Panc1 (cell line): ENCODE results near the gene FABP7. TPM values are rescaled to one million over a fixed set of nuclear protein-coding genes. Genes with fewer than 3 reads are reported as not detected.

ENCODE experiments used
- ATAC-seq: fragments of 200-7000 bp; cut with Tn5 transposase; 2 replicates; pipeline ENCODE4 v1.9.1; 2020; ENCODE audit warnings: mild to moderate bottlenecking, moderate library complexity
- BruUV-seq: library from RNA; stranded (reverse); fragments of 400-500 nt; replicated peaks from 2 replicates; lab custom pipeline; 2021; lab: Mats Ljungman, UMichigan
- CTCF ChIA-PET: fragments of 300-600 bp; sonication (Branson Sonifier 250); formaldehyde crosslinking; loops from one replicate; lab custom pipeline; 2022; ENCODE audit warnings: antibody characterized with exemption; lab: Charles Lee
- POLR2A ChIA-PET: fragments of 300-600 bp; sonication (Branson Sonifier 250); formaldehyde crosslinking; loops from one replicate; lab custom pipeline; 2022; ENCODE audit warnings: antibody characterized with exemption; lab: Charles Lee
- DNase-seq: peaks from one replicate; pipeline ENCODE4 v3.0.0-alpha.2; 2010; ENCODE audit warnings: low read depth, low spot score
- H3K27ac ChIP-seq: 2 replicates; pipeline ENCODE4 v1.5.1; 2011; ENCODE audit warnings: mild to moderate bottlenecking, low read length, inconsistent platforms
- H3K27me3 ChIP-seq: fragments of 200-500 bp; sonication (Bioruptor generic); 2 replicates; pipeline ENCODE4 v1.6.0; 2014; ENCODE audit warnings: low read length, inconsistent platforms; ENCODE audit not compliant: control insufficient read depth, insufficient read depth
- H3K36me3 ChIP-seq: fragments of 200-500 bp; sonication (Bioruptor generic); 2 replicates; pipeline ENCODE4 v1.5.1; 2014; ENCODE audit warnings: inconsistent platforms, mild to moderate bottlenecking, low read length, moderate library complexity; ENCODE audit not compliant: control insufficient read depth, insufficient read depth
- H3K4me1 ChIP-seq: 2 replicates; pipeline ENCODE4 v1.5.1; 2011; ENCODE audit warnings: inconsistent platforms, mild to moderate bottlenecking, low read length, moderate library complexity; ENCODE audit not compliant: control insufficient read depth, insufficient read depth
- H3K4me3 ChIP-seq, 2 experiments: 2 replicates each; pipeline ENCODE4 v1.5.1; 2011 to 2012; ENCODE audit warnings: low read depth in 2 of 2, low read length in 2 of 2, mild to moderate bottlenecking in 2 of 2, inconsistent platforms in 1 of 2, moderate library complexity in 1 of 2
- H3K9me3 ChIP-seq: fragments of 200-500 bp; sonication (Bioruptor generic); 2 replicates; pipeline ENCODE4 v1.5.1; 2014; ENCODE audit warnings: low read depth, mild to moderate bottlenecking, inconsistent platforms, low read length, moderate library complexity; ENCODE audit not compliant: control insufficient read depth, insufficient read depth
- CTCF ChIP-seq: fragments of 450-650 bp; IDR thresholded peaks from 2 replicates; pipeline ENCODE4 v1.5.1; 2017; ENCODE audit warnings: mild to moderate bottlenecking
- POLR2AphosphoS5 ChIP-seq: IDR thresholded peaks from 2 replicates; pipeline ENCODE4 v1.6.1; 2012; ENCODE audit warnings: mild to moderate bottlenecking, low read depth, low read length, moderate library complexity
- REST ChIP-seq, 2 experiments: IDR thresholded peaks; 2 replicates each; pipeline ENCODE4 v1.6.1; 2011 to 2012; ENCODE audit warnings: low read depth in 2 of 2, control low read depth in 1 of 2, low read length in 1 of 2, mild to moderate bottlenecking in 1 of 2, moderate library complexity in 1 of 2; ENCODE audit not compliant: insufficient read depth in 1 of 2
- SIN3A ChIP-seq: IDR thresholded peaks from 2 replicates; pipeline ENCODE4 v1.6.1; 2012; ENCODE audit warnings: low read depth, mild to moderate bottlenecking, low read length, moderate library complexity, borderline replicate concordance; ENCODE audit not compliant: insufficient read depth
- TCF7L2 ChIP-seq: IDR thresholded peaks from 2 replicates; pipeline ENCODE4 v1.6.1; 2011; ENCODE audit warnings: mild to moderate bottlenecking, low read depth, low read length, inconsistent platforms
- in situ Hi-C: cut with HindIII; loops from 2 replicates; pipeline ENCODE4 v1.10.0; 2016; ENCODE audit warnings: low sequenced_read_pairs, low pct_unique_long_range_greater_than_20kb
- intact Hi-C: fragments of 100-400 bp; cut with micrococcal nuclease; formaldehyde crosslinking; loops from one replicate; pipeline ENCODE4 v1.10.0; 2022; ENCODE audit not compliant: unreplicated experiment
- total RNA-seq: library from RNA; stranded (reverse); gene quantifications from one replicate; pipeline ENCODE4 v1.2.1, GENCODE V29; 2021; ENCODE audit not compliant: unreplicated experiment

FABP7 gene
- total RNA-seq, 1 experiment from 2014 or later = not detected

- DNase-seq (peak; percentile 35), ATAC-seq (no peak)
- in situ Hi-C loops (no loop called here), intact Hi-C loops (no loop called here)
- no peak overlapping the region for H3K27ac ChIP-seq
- H3K4me3 ChIP-seq = peak overlapping the region in 1 of 2 experiments; percentile 70; a peak in 2 of 4 replicates
- TF ChIP-seq CTCF = no peak
- no peak for TF ChIP-seq REST (IDR thresholded peaks at IDR 0.05; ENCODE audit: insufficient read depth in 1 of 2, low read depth in 2 of 2, low read length in 1 of 2)
- TF ChIP-seq POLR2AphosphoS5 = no peak
- TF ChIP-seq SIN3A = no peak
- TF ChIP-seq TCF7L2 = no peak
- no peaks in the 10 kb centered on the region for H3K36me3 ChIP-seq
- peaks cover 4% of the 10 kb centered on the region; the same call in 1 of the 2 replicates for H3K27me3 ChIP-seq
- H3K4me1 ChIP-seq = peaks cover 9% of the 10 kb centered on the region; the same call in 1 of the 2 replicates
- H3K9me3 ChIP-seq = no peaks in the 10 kb centered on the region
- POLR2A ChIA-PET = no interaction called here
- no TSS peak for BruUV-seq
- CTCF ChIA-PET = no interaction called here
Observed at GRCh38 chr6:122791310-122791679, 11.8 kb downstream of the FABP7 start.

GRCh38 chr6:122792766-122793165, 13.2 kb downstream of the FABP7 start:
- intact Hi-C loops = no loop called here
- POLR2A ChIA-PET = no interaction called here

More at GRCh38 chr6:122792766-122793165, 13.2 kb downstream of the FABP7 start:
- peaks cover 4% of the 10 kb centered on the region; the same call in 1 of the 2 replicates for H3K27me3 ChIP-seq
- no peaks in the 10 kb centered on the region for H3K9me3 ChIP-seq
- H3K27ac ChIP-seq = no peak overlapping the region
- H3K4me3 ChIP-seq = no peak overlapping the region
- TF ChIP-seq SIN3A = no peak
- TF ChIP-seq REST (IDR thresholded peaks at IDR 0.05; ENCODE audit: insufficient read depth in 1 of 2, low read depth in 2 of 2, low read length in 1 of 2) = no peak
- no peak for TF ChIP-seq POLR2AphosphoS5
- no peak for TF ChIP-seq TCF7L2
- TF ChIP-seq CTCF = no peak
- peaks cover 9% of the 10 kb centered on the region; the same call in 1 of the 2 replicates for H3K4me1 ChIP-seq
- H3K36me3 ChIP-seq = no peaks in the 10 kb centered on the region
- in situ Hi-C loops = no loop called here
- ATAC-seq (no peak), DNase-seq (no peak)
- no TSS peak for BruUV-seq
- CTCF ChIA-PET = no interaction called here
